OCI-LY7 (cell line): ENCODE data around the gene ACYP2. TPM values are rescaled to one million over a fixed set of nuclear protein-coding genes. Genes with fewer than 3 reads are reported as not detected.

Source experiments
- BruUV-seq: library from RNA; stranded (reverse); fragments of 400-500 nt; replicated peaks from 2 replicates; lab custom pipeline; 2021; lab: Mats Ljungman, UMichigan
- CTCF ChIA-PET: fragments of 300-600 bp; sonication (Branson Sonifier 250); formaldehyde crosslinking; loops from one replicate; lab custom pipeline; 2022; ENCODE audit warnings: antibody characterized with exemption; ENCODE audit not compliant: unreplicated experiment; lab: Charles Lee
- POLR2A ChIA-PET: fragments of 300-600 bp; sonication (Branson Sonifier 250); formaldehyde crosslinking; loops from one replicate; lab custom pipeline; 2022; ENCODE audit warnings: antibody characterized with exemption; lab: Charles Lee
- DNase-seq: peaks from one replicate; pipeline ENCODE4 v3.0.0-alpha.2; 2015; ENCODE audit warnings: low spot score
- H2AFZ ChIP-seq: fragments of 200-600 bp; sonication (generic), shearing (Covaris generic); 2 replicates; pipeline ENCODE4 v1.6.1; 2014; ENCODE audit warnings: mild to moderate bottlenecking, antibody characterized with exemption, low read length, moderate library complexity
- H3K27ac ChIP-seq: fragments of 200-600 bp; sonication (generic); 2 replicates; pipeline ENCODE4 v1.5.1; 2014; ENCODE audit warnings: mixed run types, low read depth, mild to moderate bottlenecking, moderate library complexity, low read length, inconsistent platforms; ENCODE audit not compliant: poor library complexity, severe bottlenecking
- H3K36me3 ChIP-seq: fragments of 200-600 bp; sonication (generic); 2 replicates; pipeline ENCODE4 v1.6.1; 2014; ENCODE audit warnings: mild to moderate bottlenecking, antibody characterized with exemption, low read length, moderate library complexity, mixed read lengths; ENCODE audit not compliant: insufficient read depth
- H3K4me1 ChIP-seq: fragments of 200-600 bp; sonication (generic); 2 replicates; pipeline ENCODE4 v1.5.1; 2014; ENCODE audit warnings: mild to moderate bottlenecking, low read length; ENCODE audit not compliant: insufficient read depth, poor library complexity, severe bottlenecking
- H3K4me2 ChIP-seq: fragments of 200-600 bp; sonication (generic); 2 replicates; pipeline ENCODE4 v1.6.1; 2014; ENCODE audit warnings: mild to moderate bottlenecking, low read length
- H3K4me3 ChIP-seq: fragments of 200-600 bp; sonication (generic); 2 replicates; pipeline ENCODE4 v1.5.1; 2014; ENCODE audit warnings: mild to moderate bottlenecking, low read depth, low read length; ENCODE audit not compliant: poor library complexity, severe bottlenecking
- H3K79me2 ChIP-seq: fragments of 200-600 bp; sonication (generic); 2 replicates; pipeline ENCODE4 v1.6.1; 2016; ENCODE audit warnings: low read depth, mild to moderate bottlenecking, low read length, moderate library complexity, mixed read lengths; ENCODE audit not compliant: insufficient read depth
- H3K9me2 ChIP-seq: fragments of 200-600 bp; sonication (generic); 2 replicates; pipeline ENCODE4 v1.6.1; 2016; ENCODE audit warnings: mild to moderate bottlenecking, low read length, mixed read lengths; ENCODE audit not compliant: insufficient read depth
- H3K9me3 ChIP-seq: fragments of 200-600 bp; sonication (generic); 2 replicates; pipeline ENCODE4 v1.6.1; 2014; ENCODE audit warnings: mild to moderate bottlenecking, mixed run types, low read length, mixed read lengths
- H4K20me1 ChIP-seq: fragments of 200-600 bp; sonication (generic); 2 replicates; pipeline ENCODE4 v1.6.1; 2014; ENCODE audit warnings: mild to moderate bottlenecking, antibody characterized with exemption, low read length, moderate library complexity, mixed read lengths; ENCODE audit not compliant: insufficient read depth
- CTCF ChIP-seq: fragments of 200-600 bp; sonication (generic); conservative IDR thresholded peaks from 2 replicates; pipeline ENCODE4 v1.5.1; 2014; ENCODE audit warnings: mild to moderate bottlenecking, antibody characterized with exemption, low read length, moderate library complexity, mixed read lengths
- EZH2phosphoT487 ChIP-seq: fragments of 200-600 bp; sonication (generic); IDR thresholded peaks from 2 replicates; pipeline ENCODE4 v1.6.1; 2018; ENCODE audit warnings: low read depth, borderline replicate concordance, mild to moderate bottlenecking, mixed run types, antibody characterized with exemption, low read length, moderate library complexity, mixed read lengths
- intact Hi-C: fragments of 100-400 bp; cut with micrococcal nuclease; formaldehyde crosslinking; loops from one replicate; pipeline ENCODE4 v1.10.0; 2022; ENCODE audit not compliant: unreplicated experiment
- total RNA-seq, 2 experiments: library from RNA; depleted of rRNA in 1 of 2; stranded (reverse); fragments of >200 nt in 1 of 2; shearing (Covaris generic) in 1 of 2; gene quantifications; 2 replicates each; pipeline ENCODE4 v1.2.3, GENCODE V29; 2014 to 2022

The ACYP2 gene
- total RNA-seq, 2 experiments from 2014 or later = 18.7 to 20.6 TPM

- Histone ChIP-seq H3K4me1 (no peaks in the 10 kb centered on the region), H4K20me1 (no peaks in the 10 kb centered on the region), H3K79me2 (no peaks in the 10 kb centered on the region), H3K27ac (no peak overlapping the region), H3K4me2 (no peak overlapping the region), H2AFZ (no peak overlapping the region), H3K36me3 (no peaks in the 10 kb centered on the region), H3K9me3 (no peaks in the 10 kb centered on the region), H3K9me2 (no peaks in the 10 kb centered on the region), H3K4me3 (no peak overlapping the region)
- no peak for DNase-seq
- intact Hi-C loops = no loop called here
- ChIA-PET CTCF (no interaction called here), POLR2A (interaction anchor here (0.6 kb wide), 1 partner anchor 119 kb away, joined by 3 read pairs; no protein-coding TSS in a partner anchor)
- no TSS peak for BruUV-seq
- no peak for TF ChIP-seq CTCF
- no peak for TF ChIP-seq EZH2phosphoT487
Measured at GRCh38 chr2:54226260-54226659, 110.8 kb downstream of the ACYP2 start.

GRCh38 chr2:54227798-54228197 lies 112.4 kb downstream of the ACYP2 start:
- no peaks in the 10 kb centered on the region for H3K9me2 ChIP-seq
- CTCF ChIA-PET = no interaction called here
- H4K20me1 ChIP-seq = no peaks in the 10 kb centered on the region
- TF ChIP-seq EZH2phosphoT487 (no peak), CTCF (no peak)
- no peak overlapping the region for H3K27ac ChIP-seq
- H3K4me3 ChIP-seq = no peak overlapping the region
- no peak overlapping the region for H3K4me2 ChIP-seq
- no TSS peak for BruUV-seq
- intact Hi-C loops = no loop called here
- DNase-seq = no peak
- no peaks in the 10 kb centered on the region for H3K79me2 ChIP-seq
- no peaks in the 10 kb centered on the region for H3K36me3 ChIP-seq
- no peaks in the 10 kb centered on the region for H3K9me3 ChIP-seq
- POLR2A ChIA-PET = interaction anchor here (0.9 kb wide), 1 partner anchor 149 kb away, joined by 3 read pairs; no protein-coding TSS in a partner anchor
- no peaks in the 10 kb centered on the region for H3K4me1 ChIP-seq
- H2AFZ ChIP-seq = no peak overlapping the region

- DNase-seq = no peak
- no TSS peak for BruUV-seq
- intact Hi-C loops = no loop called here
- TF ChIP-seq CTCF (no peak), EZH2phosphoT487 (no peak)
- H3K79me2 ChIP-seq = no peaks in the 10 kb centered on the region
- no peaks in the 10 kb centered on the region for H3K36me3 ChIP-seq
- no peaks in the 10 kb centered on the region for H4K20me1 ChIP-seq
- H3K9me3 ChIP-seq = no peaks in the 10 kb centered on the region
- H3K4me3 ChIP-seq = no peak overlapping the region
- POLR2A ChIA-PET = interaction anchor here (1.0 to 1.1 kb wide), 3 partner anchors 11 to 205 kb away, joined by 3 to 4 read pairs (median 3); no protein-coding TSS in a partner anchor
- no peak overlapping the region for H3K27ac ChIP-seq
- no peaks in the 10 kb centered on the region for H3K4me1 ChIP-seq
- H2AFZ ChIP-seq = no peak overlapping the region
- no peaks in the 10 kb centered on the region for H3K9me2 ChIP-seq
- H3K4me2 ChIP-seq = no peak overlapping the region
- CTCF ChIA-PET = no interaction called here
Measured at GRCh38 chr2:54228945-54229344, 113.5 kb downstream of the ACYP2 start.
